ENCODE data around the gene HS6ST3.

HS6ST3 gene

GRCh38 chr13:96678801-96679200 lies 588.9 kb downstream of the HS6ST3 start:
- TF ChIP-seq CTCF (IDR thresholded peaks at IDR 0.05; ENCODE audit: borderline replicate concordance, control extremely low read depth, extremely low read depth, insufficient read depth, missing control alignments): no peak
- in situ Hi-C loops (cut with MboI; ENCODE audit: low sequenced_read_pairs, unreplicated experiment): no loop called here

GRCh38 chr13:96680898-96681297 lies 591.0 kb downstream of the HS6ST3 start:
- no peak for DNase-seq (ENCODE audit: low spot score)
- in situ Hi-C loops (cut with MboI; ENCODE audit: low sequenced_read_pairs, unreplicated experiment): no loop called here
- no peak for TF ChIP-seq CTCF (IDR thresholded peaks at IDR 0.05; ENCODE audit: borderline replicate concordance, control extremely low read depth, extremely low read depth, insufficient read depth, missing control alignments)

More at GRCh38 chr13:96678801-96679200, 588.9 kb downstream of the HS6ST3 start:
- no peak for DNase-seq (ENCODE audit: low spot score)

- TF ChIP-seq CTCF (IDR thresholded peaks at IDR 0.05; ENCODE audit: borderline replicate concordance, control extremely low read depth, extremely low read depth, insufficient read depth, missing control alignments): no peak
- in situ Hi-C loops (cut with MboI; ENCODE audit: low sequenced_read_pairs, unreplicated experiment): no loop called here
Observed at GRCh38 chr13:96681766-96682165, 591.9 kb downstream of the HS6ST3 start.

GRCh38 chr13:96684469-96684868 lies 594.6 kb downstream of the HS6ST3 start:
- no peak for DNase-seq (ENCODE audit: low spot score)
- in situ Hi-C loops (cut with MboI; ENCODE audit: low sequenced_read_pairs, unreplicated experiment): no loop called here
- TF ChIP-seq CTCF (IDR thresholded peaks at IDR 0.05; ENCODE audit: borderline replicate concordance, control extremely low read depth, extremely low read depth, insufficient read depth, missing control alignments): no peak

More at GRCh38 chr13:96681766-96682165, 591.9 kb downstream of the HS6ST3 start:
- DNase-seq (ENCODE audit: low spot score): no peak

GRCh38 chr13:96684907-96685306 lies 595.0 kb downstream of the HS6ST3 start:
- no peak for TF ChIP-seq CTCF (IDR thresholded peaks at IDR 0.05; ENCODE audit: borderline replicate concordance, control extremely low read depth, extremely low read depth, insufficient read depth, missing control alignments)
- in situ Hi-C loops (cut with MboI; ENCODE audit: low sequenced_read_pairs, unreplicated experiment): no loop called here
- no peak for DNase-seq (ENCODE audit: low spot score)

- TF ChIP-seq CTCF (IDR thresholded peaks at IDR 0.05; ENCODE audit: borderline replicate concordance, control extremely low read depth, extremely low read depth, insufficient read depth, missing control alignments): no peak
- DNase-seq (ENCODE audit: low spot score): no peak
- in situ Hi-C loops (cut with MboI; ENCODE audit: low sequenced_read_pairs, unreplicated experiment): no loop called here
Observed at GRCh38 chr13:96686286-96686685, 596.4 kb downstream of the HS6ST3 start.

GRCh38 chr13:96687191-96687590 lies 597.3 kb downstream of the HS6ST3 start:
- no peak for DNase-seq (ENCODE audit: low spot score)
- TF ChIP-seq CTCF (IDR thresholded peaks at IDR 0.05; ENCODE audit: borderline replicate concordance, control extremely low read depth, extremely low read depth, insufficient read depth, missing control alignments): no peak
- in situ Hi-C loops (cut with MboI; ENCODE audit: low sequenced_read_pairs, unreplicated experiment): no loop called here
